Suprapubic skin (tissue), 4 donors: ENCODE data around the gene ZNF735.

ENCODE experiments used
- CTCF ChIP-seq, 2 donors: fragments of 200-600 bp in 1 of 2; fragments of 450-650 bp in 1 of 2; sonication (generic) in 1 of 2; IDR thresholded peaks; one replicate each; pipeline ENCODE4 v1.5.1; 2016 to 2019; ENCODE audit warnings: antibody characterized with exemption in 2 of 2, mild to moderate bottlenecking in 1 of 2, moderate library complexity in 1 of 2
- EP300 ChIP-seq: sonication (generic); formaldehyde crosslinking; IDR thresholded peaks from one replicate; pipeline ENCODE4 v1.6.1; 2017; ENCODE audit warnings: antibody characterized with exemption
- POLR2A ChIP-seq, 2 donors: fragments of 450-650 bp; IDR thresholded peaks; one replicate each; pipeline ENCODE4 v1.6.1; 2017; ENCODE audit warnings: antibody characterized with exemption in 2 of 2, mild to moderate bottlenecking in 2 of 2, moderate library complexity in 2 of 2
- POLR2AphosphoS5 ChIP-seq, 3 donors: sonication (generic); formaldehyde crosslinking; IDR thresholded peaks; one replicate each; pipeline ENCODE4 v1.6.1; 2017; ENCODE audit warnings: antibody characterized with exemption in 3 of 3

DNA sequence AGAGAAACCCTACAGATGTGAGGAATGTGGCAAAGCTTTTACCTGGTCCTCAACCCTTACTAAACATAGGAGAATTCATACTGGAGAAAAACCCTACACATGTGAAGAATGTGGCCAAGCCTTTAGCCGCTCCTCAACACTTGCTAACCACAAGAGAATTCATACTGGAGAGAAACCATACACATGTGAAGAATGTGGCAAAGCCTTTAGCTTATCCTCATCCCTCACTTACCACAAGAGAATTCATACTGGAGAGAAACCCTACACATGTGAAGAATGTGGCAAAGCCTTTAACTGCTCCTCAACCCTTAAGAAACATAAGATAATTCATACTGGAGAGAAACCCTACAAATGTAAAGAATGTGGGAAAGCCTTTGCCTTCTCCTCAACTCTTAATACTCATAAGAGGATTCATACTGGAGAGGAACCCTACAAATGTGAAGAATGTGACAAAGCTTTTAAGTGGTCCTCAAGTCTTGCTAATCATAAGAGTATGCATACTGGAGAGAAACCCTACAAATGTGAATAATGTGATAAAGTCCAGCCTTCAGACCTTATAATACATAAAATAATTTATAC lies 59.4 kb downstream of the ZNF735 start:
- TF ChIP-seq POLR2A (IDR thresholded peaks at IDR 0.05) = no peak
- no peak for TF ChIP-seq CTCF (IDR thresholded peaks at IDR 0.05)
- no peak for TF ChIP-seq POLR2AphosphoS5 (IDR thresholded peaks at IDR 0.05)
- TF ChIP-seq EP300 = no peak
